Measurements from ENCODE around the gene INF2.

INF2 gene

DNA sequence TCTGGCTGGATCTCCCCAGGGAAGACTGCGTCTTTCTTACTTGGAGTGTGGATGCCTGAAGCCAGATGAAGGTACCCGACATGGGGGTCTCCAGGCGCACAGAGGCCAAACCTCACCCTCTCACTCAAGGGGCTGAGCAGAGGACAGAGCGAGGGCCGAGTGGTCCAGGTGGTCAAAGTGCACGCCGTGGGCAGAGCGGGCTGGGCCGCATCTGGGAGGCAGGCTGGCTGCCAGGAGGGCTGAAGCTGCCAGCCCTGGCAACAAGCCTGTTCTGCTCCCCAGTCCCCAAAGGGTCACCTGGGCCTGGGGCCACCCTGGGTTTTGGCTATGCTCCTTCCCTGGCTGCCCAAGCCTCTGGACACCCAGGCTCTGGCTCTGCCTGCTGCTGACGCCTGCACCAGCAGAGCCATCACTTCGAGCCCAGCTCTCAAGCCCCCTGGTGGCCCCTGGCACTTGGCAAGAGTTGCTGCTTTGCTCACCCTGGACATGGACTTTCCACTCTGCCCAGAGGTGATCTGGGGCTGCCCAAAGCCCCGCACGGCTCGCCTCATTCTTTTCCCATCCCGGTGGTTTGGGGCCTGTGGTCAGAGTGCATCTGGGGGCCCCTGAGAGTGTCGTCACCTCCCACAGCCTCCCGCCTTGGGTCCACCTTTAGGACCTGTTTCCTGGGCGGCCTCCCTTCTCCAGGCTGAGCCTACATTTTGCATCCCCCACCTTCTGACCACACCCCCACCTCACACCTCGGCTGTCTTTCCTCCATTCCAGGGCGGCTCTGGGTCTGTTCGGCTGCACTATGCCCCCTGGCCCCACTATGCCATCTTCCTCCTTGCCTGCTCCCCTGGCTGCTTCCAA, 37.4 kb downstream of the INF2 start:
- no peak for TF ChIP-seq TAF1 (IDR thresholded peaks at IDR 0.05; ENCODE audit: low read depth)

DNA sequence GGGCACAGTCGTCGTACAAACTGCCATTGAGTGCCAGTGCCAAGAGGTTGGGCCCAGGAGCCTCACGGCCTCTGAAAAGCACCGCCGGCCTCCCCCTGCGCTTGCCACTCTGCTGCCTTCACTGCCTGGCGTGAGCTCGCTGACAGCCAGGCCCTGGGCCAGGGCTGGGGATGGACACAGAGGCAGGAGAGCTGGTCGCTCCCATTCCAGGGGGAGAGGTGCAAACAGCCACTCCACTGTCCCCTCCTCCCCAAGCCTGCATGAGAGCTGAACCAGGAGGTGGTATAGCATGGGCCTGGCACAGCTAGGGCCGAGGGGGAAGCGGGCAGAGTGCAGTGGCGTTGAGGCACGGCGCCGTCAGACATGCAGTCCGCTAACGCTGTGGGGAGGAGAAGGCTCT, 39.2 kb downstream of the INF2 start:
- TF ChIP-seq, protein P1, sequence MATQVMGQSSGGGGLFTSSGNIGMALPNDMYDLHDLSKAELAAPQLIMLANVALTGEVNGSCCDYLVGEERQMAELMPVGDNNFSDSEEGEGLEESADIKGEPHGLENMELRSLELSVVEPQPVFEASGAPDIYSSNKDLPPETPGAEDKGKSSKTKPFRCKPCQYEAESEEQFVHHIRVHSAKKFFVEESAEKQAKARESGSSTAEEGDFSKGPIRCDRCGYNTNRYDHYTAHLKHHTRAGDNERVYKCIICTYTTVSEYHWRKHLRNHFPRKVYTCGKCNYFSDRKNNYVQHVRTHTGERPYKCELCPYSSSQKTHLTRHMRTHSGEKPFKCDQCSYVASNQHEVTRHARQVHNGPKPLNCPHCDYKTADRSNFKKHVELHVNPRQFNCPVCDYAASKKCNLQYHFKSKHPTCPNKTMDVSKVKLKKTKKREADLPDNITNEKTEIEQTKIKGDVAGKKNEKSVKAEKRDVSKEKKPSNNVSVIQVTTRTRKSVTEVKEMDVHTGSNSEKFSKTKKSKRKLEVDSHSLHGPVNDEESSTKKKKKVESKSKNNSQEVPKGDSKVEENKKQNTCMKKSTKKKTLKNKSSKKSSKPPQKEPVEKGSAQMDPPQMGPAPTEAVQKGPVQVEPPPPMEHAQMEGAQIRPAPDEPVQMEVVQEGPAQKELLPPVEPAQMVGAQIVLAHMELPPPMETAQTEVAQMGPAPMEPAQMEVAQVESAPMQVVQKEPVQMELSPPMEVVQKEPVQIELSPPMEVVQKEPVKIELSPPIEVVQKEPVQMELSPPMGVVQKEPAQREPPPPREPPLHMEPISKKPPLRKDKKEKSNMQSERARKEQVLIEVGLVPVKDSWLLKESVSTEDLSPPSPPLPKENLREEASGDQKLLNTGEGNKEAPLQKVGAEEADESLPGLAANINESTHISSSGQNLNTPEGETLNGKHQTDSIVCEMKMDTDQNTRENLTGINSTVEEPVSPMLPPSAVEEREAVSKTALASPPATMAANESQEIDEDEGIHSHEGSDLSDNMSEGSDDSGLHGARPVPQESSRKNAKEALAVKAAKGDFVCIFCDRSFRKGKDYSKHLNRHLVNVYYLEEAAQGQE (IDR thresholded peaks at IDR 0.05; ENCODE audit: low read depth) = no peak
- TF ChIP-seq TEAD4 (IDR thresholded peaks at IDR 0.05) = no peak
- no peak for TF ChIP-seq EGR1 (IDR thresholded peaks at IDR 0.05)
- TF ChIP-seq, protein P2, sequence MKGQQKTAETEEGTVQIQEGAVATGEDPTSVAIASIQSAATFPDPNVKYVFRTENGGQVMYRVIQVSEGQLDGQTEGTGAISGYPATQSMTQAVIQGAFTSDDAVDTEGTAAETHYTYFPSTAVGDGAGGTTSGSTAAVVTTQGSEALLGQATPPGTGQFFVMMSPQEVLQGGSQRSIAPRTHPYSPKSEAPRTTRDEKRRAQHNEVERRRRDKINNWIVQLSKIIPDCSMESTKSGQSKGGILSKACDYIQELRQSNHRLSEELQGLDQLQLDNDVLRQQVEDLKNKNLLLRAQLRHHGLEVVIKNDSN (IDR thresholded peaks at IDR 0.05) = no peak
- no peak for TF ChIP-seq CEBPB (IDR thresholded peaks at IDR 0.05)
- TF ChIP-seq, protein P3, sequence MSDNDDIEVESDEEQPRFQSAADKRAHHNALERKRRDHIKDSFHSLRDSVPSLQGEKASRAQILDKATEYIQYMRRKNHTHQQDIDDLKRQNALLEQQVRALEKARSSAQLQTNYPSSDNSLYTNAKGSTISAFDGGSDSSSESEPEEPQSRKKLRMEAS (IDR thresholded peaks at IDR 0.05) = no peak
- no peak for TF ChIP-seq RAD21 (IDR thresholded peaks at IDR 0.05; ENCODE audit: low read depth)
- TF ChIP-seq TAF1 (IDR thresholded peaks at IDR 0.05; ENCODE audit: low read depth) = no peak
- no peak for TF ChIP-seq NFIC (IDR thresholded peaks at IDR 0.05)
- TF ChIP-seq EP300 (IDR thresholded peaks at IDR 0.05; ENCODE audit: borderline replicate concordance) = no peak
- no peak for TF ChIP-seq CREB1 (IDR thresholded peaks at IDR 0.05; ENCODE audit: low read depth)
- no peak for TF ChIP-seq TCF12 (IDR thresholded peaks at IDR 0.05; ENCODE audit: low read depth)
- TF ChIP-seq FOXM1 (IDR thresholded peaks at IDR 0.05; ENCODE audit: borderline replicate concordance, low read depth) = no peak

DNA sequence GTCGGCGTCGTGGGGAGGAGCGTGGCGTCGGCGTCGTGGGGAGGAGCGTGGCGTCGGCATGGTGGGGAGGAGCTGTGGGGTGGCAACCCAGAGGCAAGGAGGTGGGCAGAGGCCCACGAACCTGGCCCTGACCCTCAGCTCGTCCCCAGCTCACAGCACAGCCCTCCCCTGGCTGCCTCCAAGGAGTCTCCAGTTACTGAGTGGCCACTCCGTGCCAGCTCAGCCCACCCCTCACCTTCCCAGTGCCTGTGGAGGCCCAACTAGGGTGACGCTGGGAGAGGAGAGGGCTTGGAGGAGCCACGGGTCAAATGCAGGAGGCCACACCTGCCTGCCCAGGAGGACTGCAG, 40.4 kb downstream of the INF2 start:
- TF ChIP-seq ZBTB7A (IDR thresholded peaks at IDR 0.05; ENCODE audit: low read depth) = no peak
- no peak for TF ChIP-seq TEAD4 (IDR thresholded peaks at IDR 0.05)
- TF ChIP-seq RAD21 (IDR thresholded peaks at IDR 0.05; ENCODE audit: low read depth) = no peak
- no peak for TF ChIP-seq EGR1 (IDR thresholded peaks at IDR 0.05)

DNA sequence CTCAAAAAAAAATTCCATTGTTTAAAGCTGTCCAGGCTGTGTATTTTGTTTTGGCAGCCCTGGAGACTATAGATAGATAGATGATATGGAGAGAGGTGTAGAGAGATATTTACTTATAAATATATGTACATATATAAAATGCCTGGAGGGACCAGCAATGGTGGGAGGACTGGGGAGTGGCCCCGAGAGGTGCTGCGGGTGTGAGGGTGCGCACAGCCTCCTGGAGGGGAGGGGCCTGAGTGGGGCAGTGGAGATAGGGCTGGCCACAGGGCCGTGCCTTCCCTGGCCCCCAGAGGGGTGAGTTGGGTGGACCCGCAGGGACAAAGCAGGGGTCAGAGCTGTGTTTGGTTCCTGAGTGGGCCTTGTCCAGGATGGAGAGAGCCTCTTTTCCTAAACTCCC, 41.1 kb downstream of the INF2 start:
- TF ChIP-seq NFIC (IDR thresholded peaks at IDR 0.05) = no peak
- TF ChIP-seq RAD21 (IDR thresholded peaks at IDR 0.05; ENCODE audit: low read depth) = no peak

DNA sequence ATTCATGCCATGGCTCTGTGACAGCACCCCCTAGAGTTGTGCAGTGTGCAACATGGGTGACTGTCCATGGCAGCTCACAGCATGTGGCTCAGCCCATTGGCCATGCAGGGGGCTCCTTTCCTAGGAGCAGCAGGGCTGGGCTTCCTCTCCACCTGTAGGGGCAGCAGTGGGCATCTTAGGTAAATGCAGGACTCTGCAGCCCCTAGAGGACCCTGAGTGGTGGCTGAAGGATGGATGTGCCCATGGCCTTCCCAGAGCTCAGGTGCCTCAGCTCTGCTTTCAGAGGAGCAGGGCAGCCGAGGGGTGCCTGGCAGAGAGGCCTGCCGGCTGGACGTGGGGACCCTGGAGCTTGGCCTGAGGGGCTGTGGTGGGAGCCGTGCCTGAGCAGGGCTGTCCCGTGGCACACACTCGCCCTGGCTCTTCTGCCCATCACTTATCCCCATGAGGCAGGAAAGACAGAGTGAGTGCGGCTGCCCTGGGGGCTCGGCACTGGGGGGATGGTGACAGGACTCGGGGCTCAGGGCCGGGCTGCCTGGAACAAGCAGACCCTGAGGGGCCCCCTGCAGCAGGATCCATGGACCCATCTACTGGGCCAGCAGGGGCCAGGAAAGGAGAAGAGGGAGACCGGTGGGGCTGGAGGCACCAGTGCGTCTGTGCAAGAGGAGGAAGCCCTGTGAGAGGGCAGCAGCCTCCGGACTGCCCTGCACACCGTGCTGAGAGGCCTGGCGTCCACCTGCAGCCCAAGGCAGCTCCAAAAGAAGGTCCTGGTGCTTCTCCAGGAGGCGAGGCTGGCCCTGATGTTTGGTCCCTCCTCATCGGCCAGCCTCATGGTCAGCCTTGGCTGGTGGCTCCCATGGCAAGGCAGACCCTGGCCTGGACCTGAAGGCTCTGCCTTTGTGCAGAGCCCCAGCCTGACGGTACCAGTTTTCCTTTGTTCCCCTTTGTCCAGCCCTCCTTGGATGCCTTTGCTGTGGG, 42.2 kb downstream of the INF2 start:
- TF ChIP-seq, protein P1 (IDR thresholded peaks at IDR 0.05; ENCODE audit: low read depth) = no peak
- no peak for TF ChIP-seq YY1 (IDR thresholded peaks at IDR 0.05; ENCODE audit: low read depth)
- peak; percentile 17; the same call in 1 of the 2 replicates for TF ChIP-seq RAD21 (IDR thresholded peaks at IDR 0.05; ENCODE audit: low read depth)

DNA sequence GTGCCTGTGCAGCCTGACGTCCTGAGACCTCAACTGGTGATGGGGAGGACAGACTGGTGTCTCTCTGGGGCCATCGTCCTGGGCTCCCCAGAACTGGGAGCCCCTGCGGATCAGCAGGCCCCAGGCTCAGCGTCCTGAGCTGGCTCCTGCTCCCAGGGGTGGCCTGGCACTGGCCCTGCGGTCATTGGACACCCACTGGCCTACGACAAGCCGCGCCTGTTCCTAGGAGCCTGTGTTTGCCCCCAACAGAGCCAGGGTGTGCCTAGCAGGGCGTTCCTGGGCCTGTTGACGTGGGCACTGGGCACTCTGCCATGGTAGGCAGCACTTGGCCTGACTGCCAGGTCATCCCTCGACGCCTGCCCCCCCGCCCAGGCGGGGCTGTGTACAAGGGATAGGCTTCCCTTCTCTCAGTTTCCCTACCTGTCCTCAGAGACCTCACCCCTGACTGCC, 43.0 kb downstream of the INF2 start:
- TF ChIP-seq NFIC (IDR thresholded peaks at IDR 0.05) = peak; percentile 67
- TF ChIP-seq CEBPB (IDR thresholded peaks at IDR 0.05) = no peak
- TF ChIP-seq TCF12 (IDR thresholded peaks at IDR 0.05; ENCODE audit: low read depth) = peak; percentile 46; the same call in 1 of the 2 replicates
- TF ChIP-seq CREB1 (IDR thresholded peaks at IDR 0.05; ENCODE audit: low read depth) = peak; percentile 24; the same call in 1 of the 2 replicates

DNA sequence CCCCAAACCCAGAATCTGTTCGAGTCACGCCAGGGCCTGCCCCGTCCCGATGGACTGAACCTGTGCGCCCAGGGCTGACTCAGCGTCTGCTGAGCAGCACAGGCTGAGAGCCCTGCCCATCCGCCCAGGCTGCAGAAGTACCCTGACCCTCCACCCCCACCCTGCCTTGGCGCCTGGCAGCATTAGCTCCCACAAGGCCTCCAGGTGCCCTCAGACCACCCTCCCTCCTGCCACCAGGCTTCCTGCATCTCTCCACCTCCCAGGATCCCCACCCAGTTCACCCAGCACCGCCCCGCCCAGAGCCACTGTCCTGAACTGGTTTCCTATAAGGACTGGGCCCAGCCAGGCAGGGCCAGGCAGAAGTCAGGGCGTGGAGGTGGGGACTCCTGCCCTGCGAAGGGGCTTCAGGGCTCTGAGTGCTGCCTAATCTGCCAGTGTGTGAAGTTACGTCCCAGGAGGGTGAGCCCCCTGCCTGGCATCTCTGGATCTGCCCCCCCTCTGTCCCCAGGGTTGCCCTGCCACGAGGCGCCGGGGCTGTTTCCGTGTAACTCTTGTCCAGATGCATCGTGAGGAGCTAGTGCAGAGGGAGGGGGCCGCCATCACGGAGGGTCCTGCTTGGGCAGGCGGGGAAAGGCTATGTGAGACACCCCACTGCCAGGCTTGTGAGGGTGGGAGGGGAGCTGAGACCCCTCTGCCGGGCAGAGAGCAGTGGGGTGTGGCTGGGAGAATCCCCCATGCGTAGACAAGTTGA, 43.7 kb downstream of the INF2 start:
- TF ChIP-seq NFIC (IDR thresholded peaks at IDR 0.05) = no peak
- no peak for TF ChIP-seq TAF1 (IDR thresholded peaks at IDR 0.05; ENCODE audit: low read depth)
- TF ChIP-seq, protein P3 (IDR thresholded peaks at IDR 0.05) = no peak
- no peak for TF ChIP-seq ZBTB7A (IDR thresholded peaks at IDR 0.05; ENCODE audit: low read depth)
- no peak for TF ChIP-seq CEBPB (IDR thresholded peaks at IDR 0.05)
- no peak for TF ChIP-seq FOXM1 (IDR thresholded peaks at IDR 0.05; ENCODE audit: borderline replicate concordance, low read depth)

All from Ishikawa (cell line).